Measurements from ENCODE around the gene ANO9.

The ANO9 gene

GRCh38 chr11:454801-455565 is 13.2 kb upstream of the ANO9 start:
- no peak for TF ChIP-seq CTCF (IDR thresholded peaks at IDR 0.05)
- Histone ChIP-seq H3K27me3 (peaks cover 13% of the 10 kb centered on the region), H3K27ac (no peak overlapping the region), H3K4me3 (ENCODE audit: low read depth in 1 of 2, low read length in 1 of 2) (no peak overlapping the region), H3K9me3 (no peaks in the 10 kb centered on the region), H3K36me3 (peaks cover 15% of the 10 kb centered on the region), H3K4me1 (ENCODE audit: control insufficient read depth in 1 of 2, insufficient read depth in 1 of 2, low read depth in 1 of 2, low read length in 1 of 2) (peaks cover 10 to 12% of the 10 kb centered on the region in 2 experiments)

DNA sequence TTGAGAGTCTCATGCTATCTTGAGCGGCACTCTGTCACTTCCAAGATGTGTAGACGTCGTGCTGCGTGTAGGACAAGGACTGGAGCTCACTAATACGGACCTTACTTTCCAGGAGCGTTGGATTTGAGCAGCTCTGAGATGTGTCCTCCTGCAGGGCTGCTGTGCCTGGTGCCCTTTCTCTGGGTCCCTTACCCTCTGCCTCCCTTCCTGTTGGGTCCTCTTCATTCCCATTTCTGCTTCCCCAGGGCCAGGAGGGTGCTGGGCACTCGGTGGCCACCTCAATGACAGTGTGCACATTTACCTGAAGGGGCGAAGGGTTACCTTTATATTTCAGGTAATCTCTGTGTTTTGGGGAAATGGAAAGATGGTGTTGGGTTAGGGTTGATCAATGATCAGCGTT is 12.2 kb upstream of the ANO9 start:
- peaks cover 19 to 21% of the 10 kb centered on the region in 2 experiments for H3K4me1 ChIP-seq (ENCODE audit: control insufficient read depth in 1 of 2, insufficient read depth in 1 of 2, low read depth in 1 of 2, low read length in 1 of 2)

GRCh38 chr11:453564-453963 is 11.8 kb upstream of the ANO9 start:
- H3K36me3 ChIP-seq: peaks cover 15% of the 10 kb centered on the region
- TF ChIP-seq CTCF (IDR thresholded peaks at IDR 0.05): no peak
- no peak overlapping the region for H3K4me3 ChIP-seq (ENCODE audit: low read depth in 1 of 2, low read length in 1 of 2)
- H3K27me3 ChIP-seq: peaks cover 13% of the 10 kb centered on the region
- peaks cover 24% of the 10 kb centered on the region in 2 experiments for H3K4me1 ChIP-seq (ENCODE audit: control insufficient read depth in 1 of 2, insufficient read depth in 1 of 2, low read depth in 1 of 2, low read length in 1 of 2)
- no peak overlapping the region for H3K27ac ChIP-seq
- no peaks in the 10 kb centered on the region for H3K9me3 ChIP-seq

More for the DNA sequence above, 12.2 kb upstream of the ANO9 start:
- no peak for TF ChIP-seq CTCF (IDR thresholded peaks at IDR 0.05)
- no peak overlapping the region for H3K27ac ChIP-seq
- H3K36me3 ChIP-seq: peaks cover 15% of the 10 kb centered on the region
- H3K27me3 ChIP-seq: peaks cover 13% of the 10 kb centered on the region
- no peaks in the 10 kb centered on the region for H3K9me3 ChIP-seq
- no peak overlapping the region for H3K4me3 ChIP-seq (ENCODE audit: low read depth in 1 of 2, low read length in 1 of 2)

GRCh38 chr11:452916-453527 is 11.2 kb upstream of the ANO9 start:
- Histone ChIP-seq H3K4me1 (ENCODE audit: control insufficient read depth in 1 of 2, insufficient read depth in 1 of 2, low read depth in 1 of 2, low read length in 1 of 2) (peaks cover 28 to 29% of the 10 kb centered on the region in 2 experiments), H3K27ac (no peak overlapping the region), H3K36me3 (peaks cover 15% of the 10 kb centered on the region), H3K9me3 (no peaks in the 10 kb centered on the region), H3K27me3 (peaks cover 13% of the 10 kb centered on the region), H3K4me3 (ENCODE audit: low read depth in 1 of 2, low read length in 1 of 2) (no peak overlapping the region)
- TF ChIP-seq CTCF (IDR thresholded peaks at IDR 0.05): no peak

DNA sequence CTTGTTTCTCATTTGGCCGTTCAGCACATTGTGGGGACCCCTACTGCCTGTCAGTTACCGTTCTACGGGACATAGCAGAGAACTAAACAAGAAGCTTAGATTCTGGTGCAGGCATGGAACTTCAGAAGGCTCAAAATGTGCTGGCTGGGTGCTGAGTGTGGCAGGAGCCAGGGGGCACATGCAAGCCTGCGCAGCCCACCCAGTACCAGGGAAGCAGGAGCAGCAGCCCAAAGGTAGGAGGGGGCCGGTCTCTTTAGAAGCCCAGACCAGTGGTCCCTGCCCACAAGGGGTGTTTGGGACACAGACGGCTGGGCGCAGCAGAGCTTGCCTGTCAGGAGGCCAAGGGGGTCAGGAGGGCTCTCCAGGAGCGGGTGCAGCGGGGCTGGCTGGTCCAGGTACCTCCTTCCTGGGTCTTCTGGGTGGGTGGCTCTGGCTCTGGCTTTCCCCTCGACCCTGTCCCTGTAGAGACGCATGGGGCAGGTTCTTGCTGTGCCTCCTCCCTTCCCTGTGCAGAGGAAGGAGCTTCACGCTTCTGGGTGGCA is 10.5 kb upstream of the ANO9 start:
- Histone ChIP-seq H3K36me3 (peaks cover 15% of the 10 kb centered on the region), H3K9me3 (no peaks in the 10 kb centered on the region), H3K27me3 (peaks cover 13% of the 10 kb centered on the region), H3K4me1 (ENCODE audit: control insufficient read depth in 1 of 2, insufficient read depth in 1 of 2, low read depth in 1 of 2, low read length in 1 of 2) (peaks cover 28 to 34% of the 10 kb centered on the region in 2 experiments), H3K27ac (no peak overlapping the region), H3K4me3 (ENCODE audit: low read depth in 1 of 2, low read length in 1 of 2) (no peak overlapping the region)
- TF ChIP-seq CTCF (IDR thresholded peaks at IDR 0.05): no peak
